H9 (cell line): ENCODE measurements around the gene ISG15. TPM values are rescaled to one million over a fixed set of nuclear protein-coding genes. Genes with fewer than 3 reads are reported as not detected.
A peak's percentile ranks its signal among the peaks of the same experiment; 100 is the strongest.

Source experiments
- DNase-seq: peaks from one replicate; pipeline ENCODE4 v3.0.0-alpha.2; 2017
- H2AFZ ChIP-seq: one replicate; pipeline ENCODE4 v1.6.1; 2013; ENCODE audit warnings: mild to moderate bottlenecking, low read length, control low read depth, moderate library complexity
- H2AK5ac ChIP-seq: 2 replicates; pipeline ENCODE4 v1.6.1; 2013; ENCODE audit warnings: low read length, control low read depth, mixed read lengths; ENCODE audit not compliant: insufficient read length
- H2BK120ac ChIP-seq: one replicate; pipeline ENCODE4 v1.6.1; 2013; ENCODE audit warnings: low read depth, mild to moderate bottlenecking, low read length, control low read depth, inconsistent platforms; ENCODE audit not compliant: poor library complexity, severe bottlenecking
- H2BK12ac ChIP-seq: 2 replicates; pipeline ENCODE4 v1.6.1; 2013; ENCODE audit warnings: low read length, control low read depth, mixed read lengths, low read depth; ENCODE audit not compliant: insufficient read length
- H2BK15ac ChIP-seq: 2 replicates; pipeline ENCODE4 v1.6.1; 2013; ENCODE audit warnings: low read depth, low read length, control low read depth
- H2BK20ac ChIP-seq: one replicate; pipeline ENCODE4 v1.6.1; 2013; ENCODE audit warnings: low read depth, mild to moderate bottlenecking, low read length, control low read depth, inconsistent platforms; ENCODE audit not compliant: poor library complexity, severe bottlenecking
- H2BK5ac ChIP-seq: 2 replicates; pipeline ENCODE4 v1.6.1; 2013; ENCODE audit warnings: low read length, control low read depth, mixed read lengths; ENCODE audit not compliant: insufficient read length
- H3K14ac ChIP-seq: 2 replicates; pipeline ENCODE4 v1.6.1; 2013; ENCODE audit warnings: low read length, control low read depth; ENCODE audit not compliant: insufficient read depth
- H3K18ac ChIP-seq: 2 replicates; pipeline ENCODE4 v1.6.1; 2013; ENCODE audit warnings: low read depth, mild to moderate bottlenecking, mixed read lengths, low read length, control low read depth; ENCODE audit not compliant: insufficient read length
- H3K23ac ChIP-seq: 2 replicates; pipeline ENCODE4 v1.6.1; 2013; ENCODE audit warnings: low read length, control low read depth, mixed read lengths, low read depth; ENCODE audit not compliant: insufficient read length
- H3K23me2 ChIP-seq: 2 replicates; pipeline ENCODE4 v1.6.1; 2013; ENCODE audit warnings: low read depth, mild to moderate bottlenecking, mixed read lengths, low read length, control low read depth; ENCODE audit not compliant: insufficient read length, poor library complexity, severe bottlenecking
- H3K27ac ChIP-seq: 2 replicates; pipeline ENCODE4 v1.5.1; 2013; ENCODE audit warnings: low read length, control low read depth, mixed read lengths, low read depth; ENCODE audit not compliant: insufficient read length
- H3K27me3 ChIP-seq: 2 replicates; pipeline ENCODE4 v1.6.1; 2013; ENCODE audit warnings: low read length, control low read depth, inconsistent platforms; ENCODE audit not compliant: insufficient read depth
- H3K4ac ChIP-seq: 2 replicates; pipeline ENCODE4 v1.6.1; 2013; ENCODE audit warnings: low read depth, mild to moderate bottlenecking, control low read depth, inconsistent platforms, low read length, moderate library complexity
- H3K4me1 ChIP-seq: 2 replicates; pipeline ENCODE4 v1.6.1; 2013; ENCODE audit warnings: low read length, control low read depth, inconsistent platforms; ENCODE audit not compliant: insufficient read depth
- H3K4me2 ChIP-seq: 2 replicates; pipeline ENCODE4 v1.6.1; 2013; ENCODE audit warnings: low read length, control low read depth, mixed read lengths; ENCODE audit not compliant: insufficient read length, insufficient read depth
- H3K56ac ChIP-seq: 2 replicates; pipeline ENCODE4 v1.6.1; 2013; ENCODE audit warnings: low read depth, mild to moderate bottlenecking, mixed read lengths, low read length, control low read depth; ENCODE audit not compliant: insufficient read length
- H3K79me1 ChIP-seq: 2 replicates; pipeline ENCODE4 v1.6.1; 2013; ENCODE audit warnings: low read depth, mild to moderate bottlenecking, moderate library complexity, low read length, control low read depth, inconsistent platforms; ENCODE audit not compliant: insufficient read depth, poor library complexity, severe bottlenecking
- H3K79me2 ChIP-seq: 2 replicates; pipeline ENCODE4 v1.6.1; 2013; ENCODE audit warnings: low read length, control low read depth, inconsistent platforms; ENCODE audit not compliant: insufficient read depth
- H3K9ac ChIP-seq: 2 replicates; pipeline ENCODE4 v1.6.1; 2013; ENCODE audit warnings: low read length, control low read depth, mixed read lengths; ENCODE audit not compliant: insufficient read length; ENCODE audit errors: extremely low read depth
- H3K9me3 ChIP-seq: one replicate; pipeline ENCODE4 v1.6.1; 2013; ENCODE audit warnings: low read depth, low read length, inconsistent platforms; ENCODE audit not compliant: control insufficient read depth
- H3T11ph ChIP-seq: one replicate; pipeline ENCODE4 v1.6.1; 2013; ENCODE audit warnings: mild to moderate bottlenecking, low read length, control low read depth, inconsistent platforms
- H4K20me1 ChIP-seq: one replicate; pipeline ENCODE4 v1.6.1; 2013; ENCODE audit not compliant: control insufficient read depth, insufficient read length, insufficient read depth
- H4K5ac ChIP-seq: 2 replicates; pipeline ENCODE4 v1.6.1; 2013; ENCODE audit warnings: low read depth, mild to moderate bottlenecking, mixed read lengths, low read length, control low read depth; ENCODE audit not compliant: insufficient read length
- H4K8ac ChIP-seq: replicated peaks from 2 replicates; pipeline ENCODE4 v1.6.1; 2013; ENCODE audit warnings: low read length, control low read depth, mixed read lengths, low read depth; ENCODE audit not compliant: insufficient read length
- H4K91ac ChIP-seq: 2 replicates; pipeline ENCODE4 v1.6.1; 2013; ENCODE audit warnings: low read depth, mild to moderate bottlenecking, moderate library complexity, mixed read lengths, low read length, control low read depth; ENCODE audit not compliant: insufficient read length
- H3K27ac Mint-ChIP-seq, 3 experiments: 2 replicates in 2 of 3; 3 replicates in 1 of 3; pipeline ENCODE4 v1.8.0; 2020 to 2021; ENCODE audit warnings: mixed read lengths in 3 of 3, mild to moderate bottlenecking in 1 of 3, moderate library complexity in 1 of 3
- H3K27me3 Mint-ChIP-seq: 2 replicates; pipeline ENCODE4 v1.8.0; 2021; ENCODE audit warnings: low read depth, mild to moderate bottlenecking, moderate library complexity, mixed read lengths
- H3K36me3 Mint-ChIP-seq, 3 experiments: 2 replicates in 2 of 3; 3 replicates in 1 of 3; pipeline ENCODE4 v1.8.0; 2020 to 2021; ENCODE audit warnings: low read depth in 3 of 3, mixed read lengths in 3 of 3; ENCODE audit not compliant: insufficient read depth in 1 of 3
- H3K4me1 Mint-ChIP-seq, 2 experiments: 2 replicates each; pipeline ENCODE4 v1.8.0; 2020; ENCODE audit warnings: mixed read lengths in 2 of 2
- H3K4me3 Mint-ChIP-seq, 2 experiments: 2 replicates in 1 of 2; 3 replicates in 1 of 2; pipeline ENCODE4 v1.8.0; 2020 to 2021; ENCODE audit warnings: mild to moderate bottlenecking in 2 of 2, mixed read lengths in 2 of 2, moderate library complexity in 1 of 2
- H3K9me3 Mint-ChIP-seq, 2 experiments: 2 replicates in 1 of 2; 3 replicates in 1 of 2; pipeline ENCODE4 v1.8.0; 2020; ENCODE audit warnings: mild to moderate bottlenecking in 2 of 2, mixed read lengths in 2 of 2, moderate library complexity in 1 of 2
- WGBS: extraction: QIAGEN DNeasy Blood & Tissue Kit; methylation state at CpG from one replicate; pipeline ENCODE4 v1.1.7; 2013; ENCODE audit warnings: missing lambda C conversion rate, low lambda C conversion rate, mixed read lengths; ENCODE audit not compliant: insufficient read length; ENCODE audit errors: extremely low coverage; 5-methylcytosine and 5-hydroxymethylcytosine counted together
- total RNA-seq: library from RNA; stranded (reverse); gene quantifications from 2 replicates; pipeline ENCODE4 v1.2.1, GENCODE V29; 2021
- TF ChIP-seq, protein P1 (sequence below): fragments of 200-600 bp; sonication (generic); conservative IDR thresholded peaks from 3 replicates; pipeline ENCODE4 v1.8.0; 2021; ENCODE audit warnings: antibody characterized with exemption, mild to moderate bottlenecking

Gene ISG15
- total RNA-seq, 1 experiment from 2014 or later = 39.7 TPM

DNA sequence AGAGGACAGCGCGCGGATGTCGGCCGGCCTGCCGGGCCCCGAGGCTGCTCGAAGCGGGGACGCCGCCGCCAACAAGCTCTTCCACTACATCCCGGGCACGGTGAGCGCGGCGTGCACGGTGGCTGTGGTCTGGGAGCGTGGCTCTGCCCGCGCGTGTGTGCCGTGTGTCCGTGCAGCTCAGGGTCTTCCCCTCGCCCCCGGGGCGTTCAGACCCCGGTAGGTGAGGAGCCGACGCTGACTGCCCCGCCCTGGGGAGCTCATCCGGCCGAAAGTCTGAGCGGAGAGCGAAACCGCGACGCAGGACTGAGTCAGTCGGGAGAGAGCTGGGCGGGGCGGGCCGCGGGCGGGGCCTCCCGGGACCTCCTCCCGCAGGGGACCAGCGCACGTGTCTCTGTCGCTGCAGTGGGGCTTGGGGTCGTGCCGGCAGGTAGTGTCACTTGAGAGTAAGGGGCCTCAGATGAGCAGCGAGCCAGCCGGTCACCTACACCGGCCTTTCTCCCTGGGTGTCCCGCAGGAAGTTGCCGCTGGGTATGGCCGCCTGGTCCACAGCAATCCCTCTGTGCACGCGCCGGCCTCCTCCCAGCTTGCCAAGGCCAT lies 46.5 kb upstream of the ISG15 start:
- Histone ChIP-seq H3K4ac (no peak overlapping the region), H2BK120ac (no peak overlapping the region), H3K27ac (no peak overlapping the region), H3K14ac (peak overlapping the region; percentile 68; the same call in 1 of the 2 replicates), H3K4me1 (no peaks in the 10 kb centered on the region), H3K9me3 (no peaks in the 10 kb centered on the region), H2BK5ac (no peak overlapping the region), H3T11ph (no peak overlapping the region), H4K8ac (no peak overlapping the region), H3K56ac (no peak overlapping the region), H4K91ac (no peak overlapping the region), H3K23ac (no peak overlapping the region), H2BK20ac (no peak overlapping the region), H4K20me1 (no peaks in the 10 kb centered on the region), H3K9ac (no peak overlapping the region), H2BK15ac (no peak overlapping the region), H3K27me3 (peaks cover 11% of the 10 kb centered on the region; the same call in 1 of the 2 replicates), H3K79me1 (no peaks in the 10 kb centered on the region), H4K5ac (no peak overlapping the region), H2BK12ac (no peak overlapping the region), H3K18ac (peak overlapping the region; percentile 51), H2AK5ac (no peak overlapping the region), H2AFZ (no peak overlapping the region), H3K23me2 (peaks cover 9% of the 10 kb centered on the region), H3K79me2 (no peaks in the 10 kb centered on the region), H3K4me2 (peak overlapping the region; percentile 68)
- peak overlapping the region; percentile 57 to 76 for H3K4me3 Mint-ChIP-seq
- peaks cover 3 to 4% of the 10 kb centered on the region in 2 experiments; a peak in 3 of 5 replicates for H3K9me3 Mint-ChIP-seq
- H3K4me1 Mint-ChIP-seq = peaks cover 0 to 3% of the 10 kb centered on the region in 2 experiments; a peak in 2 of 4 replicates
- H3K36me3 Mint-ChIP-seq = peaks cover 0 to 25% (median 24%) of the 10 kb centered on the region in 3 experiments; a peak in 6 of 7 replicates
- DNase-seq = peak; percentile 76
- no peak overlapping the region for H3K27ac Mint-ChIP-seq
- H3K27me3 Mint-ChIP-seq = peaks cover 47% of the 10 kb centered on the region
- WGBS = no CpG with 5 or more reads among the region's 60 CpGs
- TF ChIP-seq, protein P1, sequence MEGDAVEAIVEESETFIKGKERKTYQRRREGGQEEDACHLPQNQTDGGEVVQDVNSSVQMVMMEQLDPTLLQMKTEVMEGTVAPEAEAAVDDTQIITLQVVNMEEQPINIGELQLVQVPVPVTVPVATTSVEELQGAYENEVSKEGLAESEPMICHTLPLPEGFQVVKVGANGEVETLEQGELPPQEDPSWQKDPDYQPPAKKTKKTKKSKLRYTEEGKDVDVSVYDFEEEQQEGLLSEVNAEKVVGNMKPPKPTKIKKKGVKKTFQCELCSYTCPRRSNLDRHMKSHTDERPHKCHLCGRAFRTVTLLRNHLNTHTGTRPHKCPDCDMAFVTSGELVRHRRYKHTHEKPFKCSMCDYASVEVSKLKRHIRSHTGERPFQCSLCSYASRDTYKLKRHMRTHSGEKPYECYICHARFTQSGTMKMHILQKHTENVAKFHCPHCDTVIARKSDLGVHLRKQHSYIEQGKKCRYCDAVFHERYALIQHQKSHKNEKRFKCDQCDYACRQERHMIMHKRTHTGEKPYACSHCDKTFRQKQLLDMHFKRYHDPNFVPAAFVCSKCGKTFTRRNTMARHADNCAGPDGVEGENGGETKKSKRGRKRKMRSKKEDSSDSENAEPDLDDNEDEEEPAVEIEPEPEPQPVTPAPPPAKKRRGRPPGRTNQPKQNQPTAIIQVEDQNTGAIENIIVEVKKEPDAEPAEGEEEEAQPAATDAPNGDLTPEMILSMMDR = no peak
